Hepatocyte (in vitro differentiated cells): ENCODE data around the gene ADAM12. TPM values are rescaled to one million over a fixed set of nuclear protein-coding genes. Genes with fewer than 3 reads are reported as not detected.

Experiments used
- DNase-seq: peaks from one replicate; pipeline ENCODE4 v3.0.0-alpha.2; 2016; ENCODE audit warnings: low spot score
- H2AFZ ChIP-seq: fragments of 200-600 bp; sonication (generic); 2 replicates; pipeline ENCODE4 v1.6.0; 2016; ENCODE audit warnings: antibody characterized with exemption, mild to moderate bottlenecking
- H3K27ac ChIP-seq: fragments of 200-600 bp; sonication (generic); 2 replicates; pipeline ENCODE4 v1.5.1; 2016; ENCODE audit warnings: mild to moderate bottlenecking
- H3K27me3 ChIP-seq: fragments of 200-600 bp; sonication (generic); 2 replicates; pipeline ENCODE4 v1.6.1; 2016
- H3K36me3 ChIP-seq: fragments of 200-600 bp; sonication (generic); replicated peaks from 2 replicates; pipeline ENCODE4 v1.5.1; 2016; ENCODE audit warnings: low read depth; ENCODE audit not compliant: insufficient read depth
- H3K4me1 ChIP-seq: fragments of 200-600 bp; sonication (generic); 2 replicates; pipeline ENCODE4 v1.5.1; 2016; ENCODE audit warnings: mild to moderate bottlenecking, moderate library complexity; ENCODE audit not compliant: insufficient read depth
- H3K4me2 ChIP-seq: fragments of 200-600 bp; sonication (generic); 2 replicates; pipeline ENCODE4 v1.6.0; 2016
- H3K4me3 ChIP-seq: fragments of 200-600 bp; sonication (generic); 2 replicates; pipeline ENCODE4 v1.5.1; 2016; ENCODE audit warnings: mild to moderate bottlenecking
- H3K79me2 ChIP-seq: fragments of 200-600 bp; sonication (generic); 2 replicates; pipeline ENCODE4 v1.6.0; 2017; ENCODE audit warnings: mild to moderate bottlenecking
- H3K9me2 ChIP-seq: fragments of 200-600 bp; sonication (generic); replicated peaks from 2 replicates; pipeline ENCODE4 v1.6.0; 2017; ENCODE audit warnings: mild to moderate bottlenecking; ENCODE audit not compliant: insufficient read depth
- H3K9me3 ChIP-seq: fragments of 200-600 bp; sonication (generic); 2 replicates; pipeline ENCODE4 v1.5.1; 2016; ENCODE audit warnings: low read depth, mild to moderate bottlenecking
- H4K20me1 ChIP-seq: fragments of 200-600 bp; sonication (generic); 2 replicates; pipeline ENCODE4 v1.6.0; 2016; ENCODE audit warnings: mild to moderate bottlenecking; ENCODE audit not compliant: insufficient read depth, poor library complexity, severe bottlenecking
- CTCF ChIP-seq: fragments of 200-600 bp; sonication (generic); IDR thresholded peaks from 2 replicates; pipeline ENCODE4 v1.5.1; 2016; ENCODE audit warnings: antibody characterized with exemption, mild to moderate bottlenecking; ENCODE audit not compliant: poor library complexity
- EZH2 ChIP-seq: fragments of 200-600 bp; sonication (generic); IDR thresholded peaks from 2 replicates; pipeline ENCODE4 v1.6.1; 2016; ENCODE audit warnings: antibody characterized with exemption, mild to moderate bottlenecking, borderline replicate concordance
- EZH2phosphoT487 ChIP-seq: fragments of 200-600 bp; sonication (generic); IDR thresholded peaks from one replicate; pipeline ENCODE4 v1.6.1; 2018; ENCODE audit warnings: antibody characterized with exemption, mild to moderate bottlenecking, low read depth, moderate library complexity; ENCODE audit not compliant: unreplicated experiment, severe bottlenecking
- WGBS: methylation state at CpG from one replicate; pipeline ENCODE4 v1.1.6; 2016; ENCODE audit warnings: low lambda C conversion rate; ENCODE audit errors: missing lambda C conversion rate; 5-methylcytosine and 5-hydroxymethylcytosine counted together
- polyA plus RNA-seq: library from polyadenylated mRNA; unstranded; fragments of >200 nt; fragmentation: Nextera tagmentation; extraction: Ambion mirVana; gene quantifications from 2 replicates; pipeline ENCODE4 v1.2.1, GENCODE V29; 2016
- total RNA-seq: library from RNA; depleted of rRNA; stranded (reverse); fragments of >200 nt; gene quantifications from 2 replicates; pipeline ENCODE4 v1.2.3, GENCODE V29; 2014

The ADAM12 gene
- total and polyA plus RNA-seq, 2 experiments from 2014 or later: 4.9 to 11.3 TPM

- TF ChIP-seq EZH2phosphoT487 (no peak), EZH2 (no peak), CTCF (no peak)
- DNase-seq: no peak
- no peaks in the 10 kb centered on the region for H3K36me3 ChIP-seq
- H3K9me2 ChIP-seq: no peaks in the 10 kb centered on the region
- H3K4me2 ChIP-seq: no peak overlapping the region
- H3K9me3 ChIP-seq: no peaks in the 10 kb centered on the region
- H2AFZ ChIP-seq: no peak overlapping the region
- peaks cover 25% of the 10 kb centered on the region for H3K4me1 ChIP-seq
- H3K27ac ChIP-seq: peak overlapping the region; percentile 40
- no peaks in the 10 kb centered on the region for H4K20me1 ChIP-seq
- H3K79me2 ChIP-seq: no peaks in the 10 kb centered on the region
- no peak overlapping the region for H3K4me3 ChIP-seq
- 76% methylated on average over 11 of the region's 11 CpGs for whole genome bisulfite sequencing
- no peaks in the 10 kb centered on the region for H3K27me3 ChIP-seq
Measured at GRCh38 chr10:126060261-126060931, 327.9 kb downstream of the ADAM12 start.

- DNase-seq: no peak
- no peaks in the 10 kb centered on the region for H3K36me3 ChIP-seq
- no peaks in the 10 kb centered on the region for H4K20me1 ChIP-seq
- H3K9me2 ChIP-seq: no peaks in the 10 kb centered on the region
- H3K4me3 ChIP-seq: no peak overlapping the region
- TF ChIP-seq EZH2: no peak
- TF ChIP-seq CTCF: no peak
- TF ChIP-seq EZH2phosphoT487: no peak
- 40% methylated on average over 4 of the region's 4 CpGs for WGBS
- no peaks in the 10 kb centered on the region for H3K79me2 ChIP-seq
- no peak overlapping the region for H2AFZ ChIP-seq
- peaks cover 25% of the 10 kb centered on the region for H3K4me1 ChIP-seq
- peak overlapping the region; percentile 41 for H3K4me2 ChIP-seq
- peak overlapping the region; percentile 40 for H3K27ac ChIP-seq
- no peaks in the 10 kb centered on the region for H3K27me3 ChIP-seq
- no peaks in the 10 kb centered on the region for H3K9me3 ChIP-seq
Measured at GRCh38 chr10:126059076-126059826, 329.0 kb downstream of the ADAM12 start.

- 24% methylated on average over 9 of the region's 9 CpGs for WGBS
Measured at GRCh38 chr10:126058507-126058906, 329.8 kb downstream of the ADAM12 start.

More at GRCh38 chr10:126058507-126058906, 329.8 kb downstream of the ADAM12 start:
- no peak for DNase-seq
- H3K27me3 ChIP-seq: no peaks in the 10 kb centered on the region
- H2AFZ ChIP-seq: peak overlapping the region; percentile 6
- TF ChIP-seq EZH2 (no peak), EZH2phosphoT487 (no peak), CTCF (no peak)
- no peaks in the 10 kb centered on the region for H3K9me2 ChIP-seq
- H3K4me1 ChIP-seq: peaks cover 25% of the 10 kb centered on the region
- H3K79me2 ChIP-seq: no peaks in the 10 kb centered on the region
- no peaks in the 10 kb centered on the region for H3K9me3 ChIP-seq
- H3K4me3 ChIP-seq: no peak overlapping the region
- H3K27ac ChIP-seq: peak overlapping the region; percentile 4
- no peaks in the 10 kb centered on the region for H3K36me3 ChIP-seq
- H3K4me2 ChIP-seq: peak overlapping the region; percentile 41
- no peaks in the 10 kb centered on the region for H4K20me1 ChIP-seq
